GM12891 (cell line): ENCODE data around the gene REX1BD.

ENCODE experiments used
- POU2F2 ChIP-seq: IDR thresholded peaks from 2 replicates; pipeline ENCODE4 v1.6.1; 2011; ENCODE audit warnings: low read depth, mild to moderate bottlenecking, control low read depth, low read length, moderate library complexity
- TAF1 ChIP-seq: IDR thresholded peaks from 2 replicates; pipeline ENCODE4 v1.6.1; 2011; ENCODE audit warnings: low read depth, low read length, control low read depth

DNA sequence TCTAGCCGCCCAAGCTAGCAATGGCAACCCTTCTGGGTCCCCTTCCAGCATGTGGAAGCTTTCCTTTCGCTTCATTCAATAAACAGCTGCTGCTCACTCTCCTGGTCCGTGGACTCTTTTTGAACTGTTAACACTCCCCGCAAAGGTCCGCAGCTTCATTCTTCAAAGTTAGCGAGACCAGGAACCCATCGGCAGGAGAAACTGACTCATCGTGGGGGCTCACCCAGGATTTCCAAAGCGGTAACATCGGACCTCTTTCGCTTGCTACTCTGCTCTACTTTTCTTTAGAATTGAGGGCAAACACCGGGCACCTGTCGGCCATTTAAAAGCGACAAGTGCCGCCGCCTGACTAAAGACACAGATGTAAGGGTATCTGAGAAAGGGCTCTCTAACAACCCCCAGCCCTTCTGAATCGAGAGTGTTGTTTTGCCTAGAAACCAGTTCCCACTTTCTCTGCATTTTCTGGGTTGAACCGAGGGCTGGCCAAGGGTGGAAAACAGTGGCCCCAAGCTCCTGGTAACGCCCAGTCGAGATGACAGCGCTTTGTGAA lies 11.2 kb upstream of the REX1BD start:
- no peak for TF ChIP-seq TAF1
- TF ChIP-seq POU2F2: no peak
